HG02623 (cell line): ENCODE results near the gene DCDC2C.

Experiments
- ATAC-seq: cut with Tn5 transposase; IDR thresholded peaks from one replicate; pipeline ENCODE4 v1.9.1; 2021; ENCODE audit warnings: moderate library complexity; ENCODE audit not compliant: unreplicated experiment

Gene DCDC2C

DNA sequence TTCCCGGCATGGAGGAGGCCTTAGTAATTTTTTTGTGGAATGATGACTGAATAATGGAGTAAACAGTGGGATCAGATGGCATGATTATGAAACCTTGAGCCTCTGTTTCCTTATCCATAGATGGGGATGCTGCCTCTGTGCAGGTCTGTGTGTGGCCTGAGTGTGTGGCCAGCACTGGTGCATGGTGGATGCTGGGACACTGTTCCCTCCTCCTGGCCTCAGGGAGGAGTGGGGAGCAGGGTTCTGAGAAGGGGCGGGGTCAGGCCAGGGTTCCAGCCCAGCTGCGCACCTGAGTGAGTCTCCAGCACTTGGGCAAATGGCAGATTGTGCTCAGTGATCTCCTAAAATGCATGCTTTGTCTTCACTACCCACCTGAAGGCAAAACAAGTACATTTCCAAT is 66.4 kb downstream of the DCDC2C start:
- ATAC-seq: no peak

DNA sequence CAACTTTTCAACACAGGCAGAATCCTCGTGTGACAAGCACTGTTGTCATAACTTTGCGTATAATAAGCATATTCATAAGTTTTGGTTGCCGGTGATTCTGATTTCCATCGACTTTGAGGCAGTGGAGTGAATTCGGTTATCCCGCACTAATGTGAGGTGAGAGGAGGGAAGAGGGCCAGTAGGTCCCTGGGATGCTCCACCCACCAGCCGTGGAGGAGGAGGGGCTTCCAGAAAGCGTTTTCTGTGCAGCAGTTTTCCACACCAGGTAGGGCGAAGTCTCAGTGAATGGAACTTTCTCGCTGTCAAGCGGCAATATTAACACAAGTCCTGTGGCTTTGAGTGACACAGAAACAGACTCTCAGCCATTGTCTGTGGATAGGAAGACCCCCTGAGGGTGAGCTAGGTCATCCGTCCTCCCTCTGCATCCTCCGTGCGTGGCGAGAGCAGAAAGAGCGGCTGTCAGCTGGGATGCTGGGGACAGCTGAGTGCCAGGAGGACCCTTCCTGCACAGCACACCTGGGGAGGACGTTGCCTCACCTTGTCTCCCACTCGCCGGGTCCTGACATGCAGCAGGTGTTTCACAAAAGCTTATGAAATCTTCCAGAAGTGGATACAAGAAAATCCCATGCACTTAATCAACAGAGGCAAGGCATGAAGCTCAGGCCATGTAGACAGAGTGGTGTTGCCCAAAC is 67.5 kb downstream of the DCDC2C start:
- ATAC-seq: no peak

DNA sequence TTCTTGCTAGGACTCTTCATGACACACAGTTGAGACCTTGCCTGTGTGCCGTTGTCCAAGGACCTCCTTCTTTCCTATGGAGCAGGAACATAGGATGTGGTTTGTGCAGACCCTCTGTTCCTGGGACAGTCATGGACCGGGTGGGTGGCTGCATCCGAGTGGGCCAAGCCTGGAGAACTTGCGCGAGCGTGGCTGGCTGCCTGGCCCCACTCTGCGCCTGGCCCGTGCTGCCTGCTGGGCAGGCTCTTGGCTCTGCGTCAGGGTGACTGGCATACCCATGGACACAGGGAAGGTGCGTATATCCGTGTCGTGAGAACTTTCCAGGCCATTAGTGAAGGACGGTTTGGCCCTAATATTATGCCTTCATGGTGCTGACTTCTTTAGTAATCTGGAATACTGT is 68.2 kb downstream of the DCDC2C start:
- ATAC-seq: no peak

DNA sequence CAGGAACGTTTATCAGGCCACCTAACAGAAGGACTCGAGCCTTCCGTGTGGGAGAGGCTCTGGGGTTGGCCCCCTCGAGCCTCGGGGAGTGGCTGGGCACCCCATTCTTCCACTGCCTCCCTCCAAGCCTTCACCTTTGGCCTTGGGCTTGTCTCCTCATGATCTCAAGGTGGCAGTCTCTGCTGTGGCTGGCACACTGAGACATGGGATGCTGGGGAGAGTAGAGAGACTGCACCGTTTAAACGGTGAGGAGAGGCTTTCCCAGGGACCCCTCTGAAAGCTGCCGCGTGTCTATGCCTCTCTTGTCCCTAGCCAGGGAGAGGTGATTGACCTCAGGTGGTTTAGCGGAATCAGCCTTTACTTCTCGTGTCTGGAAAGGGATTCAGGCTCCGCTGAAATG is 71.0 kb downstream of the DCDC2C start:
- ATAC-seq: no peak

DNA sequence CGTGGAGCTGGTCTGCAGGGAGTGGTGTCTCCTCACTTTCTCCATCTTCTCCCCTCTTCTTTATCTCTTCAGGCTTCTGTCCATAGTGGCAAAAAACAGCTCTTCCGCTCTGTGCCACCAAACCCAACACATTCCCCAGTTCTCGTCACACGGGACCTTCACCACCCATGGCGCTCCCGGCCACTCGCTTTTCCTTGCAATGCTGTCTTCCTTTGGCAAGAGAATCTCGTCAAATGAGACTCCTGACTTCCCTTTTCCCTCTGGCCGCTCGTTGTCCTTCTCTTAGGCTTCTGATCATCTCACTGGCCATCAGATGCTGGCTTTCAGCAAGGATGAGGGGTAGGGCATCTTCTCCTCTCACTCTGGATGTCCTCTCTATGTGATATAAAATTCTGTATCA is 72.9 kb downstream of the DCDC2C start:
- ATAC-seq: no peak

DNA sequence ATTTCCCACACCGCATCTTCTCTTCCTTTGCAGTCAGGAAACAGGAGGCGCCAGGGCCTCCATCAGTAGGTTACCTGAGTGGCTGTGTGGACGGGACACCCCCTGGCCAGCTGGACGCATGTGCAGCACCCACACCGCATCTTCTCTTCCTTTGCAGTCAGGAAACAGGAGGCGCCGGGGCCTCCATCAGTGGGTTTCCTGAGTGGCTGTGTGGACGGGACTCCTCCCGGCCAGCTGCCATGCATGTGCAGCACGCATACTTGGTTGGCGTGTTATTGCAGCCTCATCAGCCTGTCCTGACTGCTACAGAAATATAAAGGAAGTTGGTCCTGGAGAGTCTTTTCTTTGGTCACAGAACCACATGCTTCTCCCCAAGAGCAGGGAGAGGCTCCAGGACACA is 74.6 kb downstream of the DCDC2C start:
- ATAC-seq: no peak

DNA sequence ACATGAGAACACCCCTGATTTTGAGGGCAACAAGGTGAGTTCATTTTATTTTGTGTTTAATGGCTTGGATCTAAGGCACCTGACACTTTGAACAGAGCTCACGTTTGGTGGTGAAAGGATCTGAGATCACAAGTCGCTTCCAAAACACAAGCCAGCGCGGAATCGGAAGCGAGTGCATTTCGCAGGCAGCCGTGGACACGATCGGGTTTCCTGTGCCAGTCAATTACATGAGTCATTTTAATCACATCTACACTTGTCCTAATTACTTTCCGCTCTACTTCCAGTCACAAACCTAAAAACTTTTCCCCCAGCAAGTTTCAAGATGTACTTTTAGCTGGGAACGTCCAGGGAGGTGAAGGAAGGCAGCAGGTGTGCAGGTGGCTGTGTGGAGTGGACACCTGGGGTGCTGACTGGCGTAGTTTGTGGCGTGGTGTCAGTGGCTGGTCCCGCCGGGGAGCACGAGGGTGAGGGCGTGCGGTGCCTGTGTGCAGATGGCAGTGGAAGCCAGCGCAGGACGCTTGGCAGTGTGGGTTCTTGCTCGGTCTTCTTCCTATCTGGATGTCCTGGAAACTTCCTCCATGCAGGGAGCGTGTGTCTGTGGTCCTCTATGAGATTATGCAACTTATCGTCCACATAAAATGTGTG is 75.6 kb downstream of the DCDC2C start:
- no peak for ATAC-seq

DNA sequence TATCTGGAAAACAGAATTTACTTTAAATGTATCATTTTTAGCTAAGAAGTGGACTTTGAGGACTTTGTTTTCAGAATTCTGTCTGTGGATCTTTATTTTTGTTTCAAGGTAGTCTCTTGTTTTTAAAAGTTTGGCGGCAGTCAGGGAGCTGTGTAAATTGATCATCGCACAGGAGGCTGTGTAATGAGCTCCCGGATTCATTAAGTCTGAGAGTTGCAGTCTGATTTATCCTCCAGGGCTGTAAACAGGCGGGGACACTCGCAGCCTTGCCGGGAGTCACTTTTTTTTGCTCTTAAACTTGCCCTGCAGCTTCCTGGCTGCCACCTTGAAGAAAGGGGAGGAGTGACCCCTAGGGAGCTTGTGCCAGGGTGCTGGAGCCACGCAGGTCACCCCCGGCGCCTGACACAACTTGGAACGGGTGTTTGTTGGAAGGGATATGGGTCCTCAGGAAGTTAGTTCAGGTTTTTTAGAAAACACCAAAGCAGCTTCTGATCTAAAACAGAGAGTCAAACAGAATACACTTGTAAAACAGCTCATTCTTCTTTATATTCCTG is 76.2 kb downstream of the DCDC2C start:
- no peak for ATAC-seq

DNA sequence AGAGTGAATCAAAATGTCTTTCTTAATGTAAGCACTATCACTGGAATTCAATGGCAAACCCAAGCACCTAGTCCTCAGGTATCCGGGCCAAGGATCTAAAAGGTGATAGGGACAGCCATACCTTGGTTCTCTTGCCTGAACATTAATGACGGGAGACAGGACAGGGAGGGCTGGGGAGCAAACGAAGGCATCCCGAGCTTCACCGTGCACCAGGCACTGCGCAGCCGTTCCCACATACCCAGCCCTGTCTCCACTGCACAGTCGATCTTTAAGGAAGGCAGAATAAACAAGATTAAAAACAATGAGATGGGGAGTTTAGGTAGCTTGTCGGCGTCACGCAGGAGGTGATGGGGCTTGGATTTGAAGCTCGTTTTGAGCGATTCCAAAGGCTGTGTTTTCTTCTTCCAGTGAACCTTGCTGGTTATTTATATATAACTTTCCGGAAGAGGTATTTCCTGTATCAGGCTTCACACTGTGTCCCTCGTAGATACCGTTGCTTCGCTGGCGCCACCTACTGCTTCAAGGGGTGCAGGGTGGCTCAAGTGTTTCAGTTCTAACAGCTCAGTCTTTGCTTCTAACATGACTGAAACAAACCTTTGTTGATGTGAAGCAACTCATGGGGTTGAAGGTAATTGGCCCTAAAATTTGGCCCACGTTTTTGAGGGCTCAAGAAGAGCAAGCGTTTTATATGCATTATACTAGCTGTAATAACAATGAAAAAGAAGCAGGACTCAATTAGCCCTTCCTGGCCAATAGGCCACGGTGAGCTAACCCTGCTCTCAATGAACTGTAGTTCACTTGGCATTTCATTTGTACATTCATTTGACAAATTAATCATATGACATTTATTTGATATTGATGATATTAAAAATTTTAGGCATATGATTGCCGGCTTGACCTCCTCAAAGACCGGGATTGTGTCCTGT is 77.4 kb downstream of the DCDC2C start:
- peak; percentile 98 for ATAC-seq

DNA sequence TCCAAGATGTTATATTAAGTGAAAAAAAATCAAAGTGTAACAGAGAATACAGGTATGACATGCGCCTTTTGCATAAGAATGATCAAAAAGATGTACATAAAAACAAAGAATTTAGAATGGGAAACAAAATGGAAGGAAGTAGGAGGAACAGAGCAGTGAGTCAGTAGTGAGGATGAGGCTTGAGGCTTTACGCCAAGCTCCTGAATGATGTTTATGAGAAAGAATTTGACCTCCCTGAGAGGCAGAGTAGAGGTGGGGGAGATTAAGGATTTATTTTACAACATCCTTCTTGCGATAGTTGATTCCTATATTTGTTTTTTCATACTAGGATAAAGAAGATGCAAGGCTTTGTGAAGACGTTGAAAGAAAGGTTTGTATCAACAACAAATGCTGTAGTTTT is 81.4 kb downstream of the DCDC2C start:
- no peak for ATAC-seq

DNA sequence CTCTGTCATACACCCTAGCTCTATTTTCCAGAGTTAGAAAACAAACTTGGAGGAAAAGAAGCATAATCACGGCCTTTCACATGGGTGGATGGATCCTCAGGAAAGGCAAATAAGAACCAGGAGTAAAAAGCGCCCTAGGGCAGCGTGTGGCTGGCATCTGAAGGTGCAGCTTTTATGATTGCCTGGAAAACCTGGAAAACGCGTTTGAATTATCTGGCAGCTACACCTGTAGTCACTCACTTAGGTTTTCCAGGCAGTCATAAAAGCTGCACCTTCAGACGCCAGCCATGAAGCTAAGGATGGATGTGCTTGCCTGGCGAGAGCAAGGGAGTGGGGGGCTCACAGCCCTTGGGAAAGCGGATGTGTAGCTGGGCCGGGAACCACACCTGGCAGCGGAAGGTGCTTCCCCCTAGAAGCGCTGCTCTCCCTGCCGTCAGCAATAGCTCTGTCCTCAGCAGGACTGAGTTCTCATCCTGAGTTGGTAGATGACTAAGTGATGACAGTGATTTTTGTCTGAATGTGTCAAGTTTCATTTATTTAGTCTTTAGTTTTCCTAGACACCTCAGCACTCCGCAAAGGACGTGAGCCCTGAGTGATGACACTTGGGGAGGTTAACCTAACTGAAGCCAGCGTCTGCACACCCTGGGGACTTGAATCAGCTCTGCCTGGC is 82.0 kb downstream of the DCDC2C start:
- ATAC-seq: no peak

DNA sequence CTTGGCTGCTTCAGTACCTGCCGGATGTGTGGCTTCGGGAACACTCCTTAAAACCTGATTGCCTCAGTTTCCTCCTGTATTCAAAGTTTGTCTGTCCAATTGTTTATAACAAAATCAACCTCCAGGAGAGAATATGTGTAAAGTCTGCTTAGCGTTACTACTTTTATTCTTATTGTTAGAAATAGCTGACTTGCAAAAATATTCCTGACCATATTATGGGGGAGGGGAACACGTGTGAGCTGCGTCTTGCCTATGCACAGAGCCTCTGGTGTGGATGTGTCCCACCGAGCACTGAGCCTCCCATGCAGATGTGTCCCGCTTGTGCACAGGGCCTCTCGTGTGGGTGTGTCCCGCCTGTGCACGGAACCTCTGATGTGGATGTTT is 82.5 kb downstream of the DCDC2C start:
- ATAC-seq: no peak

DNA sequence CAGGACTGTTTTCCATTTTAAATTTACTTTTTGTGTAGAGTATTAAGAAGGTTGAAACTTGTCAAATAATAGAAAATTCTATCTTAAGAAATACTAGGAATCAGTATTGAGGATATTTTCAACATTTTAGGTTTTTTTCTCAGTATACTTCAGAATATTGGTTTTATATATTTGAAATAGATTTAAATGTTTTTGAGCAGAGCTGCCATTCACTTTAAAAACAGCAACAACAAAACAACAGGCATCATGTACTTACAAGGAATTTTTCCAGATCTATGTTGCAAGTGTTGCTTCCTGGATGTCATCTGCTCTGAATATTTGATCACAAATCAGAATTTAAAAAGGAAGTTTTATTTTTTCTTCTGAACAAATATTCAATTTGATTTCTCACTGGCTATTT is 84.4 kb downstream of the DCDC2C start:
- ATAC-seq: no peak

DNA sequence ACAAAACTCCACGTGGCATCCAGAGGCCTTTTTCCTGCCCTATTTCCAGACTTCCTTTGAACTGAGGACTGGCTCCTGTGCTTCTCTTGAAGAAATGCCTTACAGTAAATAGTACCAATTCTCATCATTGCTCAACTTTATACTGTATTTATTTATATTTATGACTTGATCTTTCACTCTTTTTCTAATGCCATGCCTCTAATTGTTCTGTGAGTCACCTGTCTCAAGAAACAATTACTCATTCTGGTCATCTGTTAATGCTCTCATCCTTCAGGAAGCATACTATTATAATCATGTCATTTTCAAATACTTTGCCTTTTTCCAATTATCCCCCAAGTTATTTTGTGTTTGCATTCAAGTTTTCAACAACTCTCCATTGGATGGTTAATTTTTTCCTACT is 85.9 kb downstream of the DCDC2C start:
- no peak for ATAC-seq

DNA sequence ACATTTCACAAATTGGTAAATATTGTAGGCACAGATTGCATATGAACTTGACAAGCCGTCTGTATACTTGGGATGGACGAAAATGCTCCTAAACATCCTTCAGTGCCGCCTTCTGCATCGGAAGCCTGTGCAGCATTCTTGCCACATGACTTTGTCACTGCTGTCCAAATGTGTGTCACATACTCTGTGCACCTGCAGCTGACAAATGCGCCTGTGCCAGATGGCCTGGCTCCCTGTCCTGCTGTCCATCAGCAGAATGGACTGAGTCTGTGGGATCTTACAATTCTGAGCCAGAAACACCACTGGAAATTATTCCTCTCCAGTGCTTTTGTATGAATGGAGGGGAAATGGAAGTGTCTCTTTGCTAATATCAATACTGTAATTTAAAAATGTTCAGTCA is 89.9 kb downstream of the DCDC2C start:
- no peak for ATAC-seq

DNA sequence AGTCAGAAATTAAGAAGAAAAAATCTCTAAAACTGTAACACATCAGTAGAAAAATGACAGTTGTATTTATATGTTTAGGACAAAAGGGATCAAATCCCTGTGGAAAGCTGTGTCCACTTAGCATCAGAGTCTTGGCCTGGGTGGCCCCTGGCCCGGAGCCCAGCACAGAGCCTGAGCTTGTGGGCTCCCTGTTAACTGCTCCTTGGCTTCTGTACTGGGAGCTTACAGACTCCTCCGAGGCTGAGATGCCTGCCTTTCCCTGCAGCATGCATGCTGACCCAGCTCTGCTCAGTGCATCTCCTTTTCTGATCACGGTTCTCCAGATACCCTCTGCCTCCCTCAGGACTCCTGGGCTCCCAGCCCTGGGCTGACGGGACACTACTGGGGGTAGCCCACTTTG is 98.1 kb downstream of the DCDC2C start:
- ATAC-seq: no peak

DNA sequence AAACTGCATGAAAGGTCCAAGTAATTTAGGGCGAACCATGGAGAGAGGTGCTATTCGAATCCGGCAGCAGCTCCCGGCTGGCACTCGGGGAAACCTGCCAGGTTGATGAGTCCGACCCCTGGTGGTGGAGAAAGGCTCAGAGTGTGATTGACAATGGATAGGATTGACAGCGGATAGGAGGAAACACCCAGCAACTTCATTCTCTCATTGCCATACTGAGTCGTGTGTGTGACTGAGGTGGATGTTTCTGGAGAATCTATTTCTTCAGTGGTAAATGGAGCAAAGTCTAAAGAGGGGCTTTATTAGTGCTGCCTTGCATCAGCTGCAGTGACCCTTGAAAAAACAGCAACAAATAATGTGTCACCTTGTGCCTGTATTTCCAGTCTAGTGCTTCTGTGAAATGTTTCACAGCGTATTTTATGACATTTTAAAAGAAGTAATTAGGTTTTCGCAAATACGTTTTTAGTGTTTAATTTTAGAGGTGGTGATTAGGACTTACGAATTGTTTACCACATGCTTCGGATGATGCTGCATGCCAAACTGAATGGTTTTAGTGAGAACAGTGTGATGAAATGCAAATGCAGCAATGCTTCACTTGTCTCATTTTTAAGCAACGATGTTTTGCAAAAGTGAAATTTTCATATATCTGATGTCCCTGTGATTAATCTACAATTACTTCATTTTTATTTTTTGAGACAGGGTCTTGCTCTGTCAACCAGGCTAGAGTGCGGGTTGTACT is 102.0 kb downstream of the DCDC2C start:
- no peak for ATAC-seq

DNA sequence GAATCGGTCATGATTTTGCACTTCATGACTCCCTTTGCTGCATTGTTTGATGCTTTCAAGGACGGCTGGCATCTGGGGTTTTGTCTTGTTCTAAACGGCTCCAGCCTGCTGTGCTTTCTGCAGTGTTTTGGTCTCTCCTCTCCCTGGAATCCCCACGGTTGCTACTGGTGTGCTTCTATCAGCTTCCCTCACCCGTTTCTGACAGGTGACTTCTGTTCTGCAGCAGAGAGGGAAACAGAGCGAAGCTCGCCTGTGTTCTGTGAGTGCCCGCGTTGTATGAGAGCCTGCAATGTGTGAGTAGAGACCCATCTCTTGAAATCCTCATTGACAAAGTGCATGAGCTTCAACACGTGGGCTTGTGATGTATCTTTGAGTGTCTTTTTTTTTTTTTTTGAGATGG is 102.8 kb downstream of the DCDC2C start:
- ATAC-seq: no peak

DNA sequence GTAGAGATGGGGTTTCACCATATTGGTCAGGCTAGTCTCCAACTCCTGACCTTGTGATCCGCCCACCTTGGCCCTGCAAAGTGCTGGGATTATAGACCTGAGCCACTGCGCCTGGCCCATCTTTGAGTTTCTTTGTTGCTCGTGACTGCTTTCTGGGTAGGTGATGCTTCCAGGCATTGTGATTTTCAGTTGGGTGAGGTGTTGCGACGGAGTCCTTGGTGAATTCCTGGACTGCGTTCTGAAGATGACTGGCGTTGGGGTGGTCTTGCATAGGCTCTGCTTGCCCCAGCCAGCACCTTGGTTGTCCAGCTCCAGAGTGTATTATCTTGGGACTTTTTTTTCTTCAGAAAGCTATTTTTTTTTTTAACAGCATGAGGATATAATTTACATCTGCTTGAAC is 103.4 kb downstream of the DCDC2C start:
- no peak for ATAC-seq

DNA sequence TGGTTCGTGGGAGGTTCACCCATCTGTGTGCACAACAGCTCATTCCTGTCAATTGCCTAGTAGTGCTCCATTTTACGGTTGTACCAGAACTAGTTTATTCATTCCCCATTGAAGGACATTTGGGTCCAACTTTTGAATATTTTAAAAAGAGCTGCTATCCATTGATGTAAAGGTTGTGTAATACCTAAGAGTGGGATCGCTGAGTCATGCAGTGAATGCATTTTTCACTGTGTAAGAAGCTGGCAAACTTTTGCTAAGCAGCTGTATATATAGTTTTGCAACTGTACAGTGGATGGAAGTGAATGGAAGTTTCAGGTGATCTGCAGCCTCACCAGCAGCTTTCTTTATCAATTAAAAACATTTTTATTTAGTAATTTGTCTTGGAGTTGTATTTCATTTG is 104.5 kb downstream of the DCDC2C start:
- ATAC-seq: no peak
